GM19372 (cell line): ENCODE measurements around the gene SP2.
A peak's percentile ranks its signal among the peaks of the same experiment; 100 is the strongest.
"Not testable (repeated sequence)": the region's sequence is repeated elsewhere in the genome, so short reads cannot be mapped to it uniquely, and the experiment has no call there.

ENCODE experiments used
- ATAC-seq: cut with Tn5 transposase; IDR thresholded peaks from one replicate; pipeline ENCODE4 v1.9.1; 2021; ENCODE audit warnings: mild to moderate bottlenecking, low read depth, moderate library complexity; ENCODE audit not compliant: unreplicated experiment

SP2 gene

GRCh38 chr17:47916489-47917208, 20.6 kb downstream of the SP2 start:
- no peak for ATAC-seq

GRCh38 chr17:47917581-47917980, 21.5 kb downstream of the SP2 start:
- ATAC-seq: no peak

- no peak for ATAC-seq
These were observed 22.0 kb downstream of the SP2 start for GRCh38 chr17:47918006-47918405.

GRCh38 chr17:47918991-47919390, 23.0 kb downstream of the SP2 start:
- no peak for ATAC-seq

GRCh38 chr17:47919889-47920288, 23.9 kb downstream of the SP2 start:
- not testable (repeated sequence) for ATAC-seq

- no peak for ATAC-seq
These were observed 29.0 kb downstream of the SP2 start for GRCh38 chr17:47924785-47925677.

- ATAC-seq: no peak
These were observed 29.6 kb downstream of the SP2 start for GRCh38 chr17:47925678-47925988.

GRCh38 chr17:47927821-47928400, 31.9 kb downstream of the SP2 start:
- no peak for ATAC-seq

GRCh38 chr17:47928415-47928814, 32.4 kb downstream of the SP2 start:
- ATAC-seq: no peak

- ATAC-seq: no peak
These were observed 33.4 kb downstream of the SP2 start for GRCh38 chr17:47929218-47930000.

GRCh38 chr17:47931848-47932247, 35.8 kb downstream of the SP2 start:
- no peak for ATAC-seq

GRCh38 chr17:47934856-47935255, 38.8 kb downstream of the SP2 start:
- no peak for ATAC-seq

GRCh38 chr17:47935468-47935867, 39.4 kb downstream of the SP2 start:
- not testable (repeated sequence) for ATAC-seq

GRCh38 chr17:47935961-47936360, 39.9 kb downstream of the SP2 start:
- ATAC-seq: no peak

- ATAC-seq: no peak
These were observed 41.9 kb downstream of the SP2 start for GRCh38 chr17:47937941-47938340.

- peak; percentile 95 for ATAC-seq
These were observed 45.4 kb downstream of the SP2 start, which contains the start of gene PNPO for GRCh38 chr17:47941246-47942095. PNPO (plus strand) TSS chr17:47941571; CDS start chr17:47941676, 105 bp downstream.

- no peak for ATAC-seq
These were observed 46.1 kb downstream of the SP2 start for GRCh38 chr17:47942096-47942510.

GRCh38 chr17:47942568-47942967, 46.5 kb downstream of the SP2 start:
- ATAC-seq: no peak

- no peak for ATAC-seq
These were observed 49.0 kb downstream of the SP2 start for GRCh38 chr17:47945080-47945479.
